SK-N-SH treated with all-trans-retinoic acid at 6 μM for 48 hours (cell line): ENCODE data around the gene FAM219B.

ENCODE experiments used
- CSDC2 ChIP-seq: fragments of 250-450 bp; sonication (Bioruptor Pico); IDR thresholded peaks from 2 replicates; pipeline ENCODE4 v1.5.0; 2020; ENCODE audit warnings: mild to moderate bottlenecking, moderate library complexity
- CSRNP3 ChIP-seq: fragments of 250-450 bp; sonication (Bioruptor Pico); IDR thresholded peaks from 2 replicates; pipeline ENCODE4 v1.5.1; 2021; ENCODE audit warnings: mild to moderate bottlenecking, moderate library complexity
- GLIS3 ChIP-seq: fragments of 250-450 bp; sonication (Bioruptor Pico); IDR thresholded peaks from 2 replicates; pipeline ENCODE4 v1.5.0; 2020; ENCODE audit warnings: mild to moderate bottlenecking, moderate library complexity
- PPARA ChIP-seq: fragments of 250-450 bp; sonication (Bioruptor Pico); IDR thresholded peaks from 2 replicates; pipeline ENCODE4 v1.5.0; 2020; ENCODE audit warnings: mild to moderate bottlenecking, borderline replicate concordance
- RARB ChIP-seq: fragments of 250-450 bp; sonication (Bioruptor Pico); IDR thresholded peaks from 2 replicates; pipeline ENCODE4 v1.8.0; 2021; ENCODE audit warnings: mild to moderate bottlenecking, moderate library complexity
- SNAI2 ChIP-seq: fragments of 250-450 bp; sonication (Bioruptor Pico); IDR thresholded peaks from 2 replicates; pipeline ENCODE4 v1.5.0; 2020; ENCODE audit warnings: mild to moderate bottlenecking, moderate library complexity
- ZC3H10 ChIP-seq: fragments of 250-450 bp; sonication (Bioruptor Pico); IDR thresholded peaks from 2 replicates; pipeline ENCODE4 v1.5.1; 2021; ENCODE audit warnings: mild to moderate bottlenecking, moderate library complexity
- ZFP3 ChIP-seq: fragments of 250-450 bp; sonication (Bioruptor Pico); IDR thresholded peaks from 2 replicates; pipeline ENCODE4 v1.5.0; 2020; ENCODE audit warnings: mild to moderate bottlenecking, moderate library complexity
- ZFP30 ChIP-seq: fragments of 450-650 bp; formaldehyde crosslinking; IDR thresholded peaks from 2 replicates; pipeline ENCODE4 v1.5.0; 2022; ENCODE audit warnings: mild to moderate bottlenecking, moderate library complexity
- ZNF70 ChIP-seq: fragments of 450-650 bp; formaldehyde crosslinking; IDR thresholded peaks from 2 replicates; pipeline ENCODE4 v1.5.0; 2020; ENCODE audit warnings: mild to moderate bottlenecking, moderate library complexity
- ZNF8 ChIP-seq: fragments of 450-650 bp; formaldehyde crosslinking; IDR thresholded peaks from 2 replicates; pipeline ENCODE4 v1.5.0; 2020; ENCODE audit warnings: mild to moderate bottlenecking, moderate library complexity
- TF ChIP-seq, protein P1 (sequence below): fragments of 250-450 bp; sonication (Bioruptor Pico); IDR thresholded peaks from 2 replicates; pipeline ENCODE4 v1.8.0; 2020; ENCODE audit warnings: mild to moderate bottlenecking, moderate library complexity, borderline replicate concordance
- TF ChIP-seq, protein P2 (sequence below): fragments of 250-450 bp; sonication (Bioruptor Pico); IDR thresholded peaks from 2 replicates; pipeline ENCODE4 v1.5.0; 2020; ENCODE audit warnings: mild to moderate bottlenecking, moderate library complexity
- TF ChIP-seq, protein P3 (sequence below): fragments of 250-450 bp; sonication (Bioruptor Pico); IDR thresholded peaks from 2 replicates; pipeline ENCODE4 v1.5.1; 2020; ENCODE audit warnings: low read depth, mild to moderate bottlenecking, moderate library complexity

DNA sequence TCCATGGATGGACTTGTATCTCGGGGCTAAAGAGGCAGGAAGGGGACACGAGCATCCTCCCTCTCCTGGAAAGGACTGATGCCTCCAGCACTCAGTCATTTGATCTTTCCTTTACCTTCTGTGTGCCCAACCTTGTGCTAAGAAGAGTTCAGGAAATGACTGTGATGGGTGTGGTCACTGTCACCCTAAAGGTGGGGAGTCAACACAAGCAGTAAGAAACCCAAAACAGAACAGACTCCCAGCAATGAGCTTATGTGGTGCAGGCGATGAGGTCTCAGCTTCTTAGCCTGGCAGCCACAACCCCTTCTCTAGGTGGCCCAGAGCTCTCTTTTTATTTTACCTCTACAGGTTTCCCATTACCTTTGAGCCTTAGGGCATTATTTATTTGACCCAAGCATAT is 13.0 kb downstream of the FAM219B start:
- TF ChIP-seq ZFP30 (CRISPR knock-in tag) (no peak), ZNF70 (CRISPR knock-in tag) (no peak), GLIS3 (CRISPR knock-in tag) (no peak), ZC3H10 (CRISPR knock-in tag) (no peak), RARB (CRISPR knock-in tag) (no peak), SNAI2 (CRISPR knock-in tag) (no peak), ZNF8 (CRISPR knock-in tag) (no peak), CSRNP3 (CRISPR knock-in tag) (no peak), CSDC2 (no peak), ZFP3 (no peak), PPARA (no peak)
- TF ChIP-seq, protein P1, sequence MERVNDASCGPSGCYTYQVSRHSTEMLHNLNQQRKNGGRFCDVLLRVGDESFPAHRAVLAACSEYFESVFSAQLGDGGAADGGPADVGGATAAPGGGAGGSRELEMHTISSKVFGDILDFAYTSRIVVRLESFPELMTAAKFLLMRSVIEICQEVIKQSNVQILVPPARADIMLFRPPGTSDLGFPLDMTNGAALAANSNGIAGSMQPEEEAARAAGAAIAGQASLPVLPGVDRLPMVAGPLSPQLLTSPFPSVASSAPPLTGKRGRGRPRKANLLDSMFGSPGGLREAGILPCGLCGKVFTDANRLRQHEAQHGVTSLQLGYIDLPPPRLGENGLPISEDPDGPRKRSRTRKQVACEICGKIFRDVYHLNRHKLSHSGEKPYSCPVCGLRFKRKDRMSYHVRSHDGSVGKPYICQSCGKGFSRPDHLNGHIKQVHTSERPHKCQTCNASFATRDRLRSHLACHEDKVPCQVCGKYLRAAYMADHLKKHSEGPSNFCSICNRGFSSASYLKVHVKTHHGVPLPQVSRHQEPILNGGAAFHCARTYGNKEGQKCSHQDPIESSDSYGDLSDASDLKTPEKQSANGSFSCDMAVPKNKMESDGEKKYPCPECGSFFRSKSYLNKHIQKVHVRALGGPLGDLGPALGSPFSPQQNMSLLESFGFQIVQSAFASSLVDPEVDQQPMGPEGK (CRISPR knock-in tag) = no peak
- TF ChIP-seq, protein P2, sequence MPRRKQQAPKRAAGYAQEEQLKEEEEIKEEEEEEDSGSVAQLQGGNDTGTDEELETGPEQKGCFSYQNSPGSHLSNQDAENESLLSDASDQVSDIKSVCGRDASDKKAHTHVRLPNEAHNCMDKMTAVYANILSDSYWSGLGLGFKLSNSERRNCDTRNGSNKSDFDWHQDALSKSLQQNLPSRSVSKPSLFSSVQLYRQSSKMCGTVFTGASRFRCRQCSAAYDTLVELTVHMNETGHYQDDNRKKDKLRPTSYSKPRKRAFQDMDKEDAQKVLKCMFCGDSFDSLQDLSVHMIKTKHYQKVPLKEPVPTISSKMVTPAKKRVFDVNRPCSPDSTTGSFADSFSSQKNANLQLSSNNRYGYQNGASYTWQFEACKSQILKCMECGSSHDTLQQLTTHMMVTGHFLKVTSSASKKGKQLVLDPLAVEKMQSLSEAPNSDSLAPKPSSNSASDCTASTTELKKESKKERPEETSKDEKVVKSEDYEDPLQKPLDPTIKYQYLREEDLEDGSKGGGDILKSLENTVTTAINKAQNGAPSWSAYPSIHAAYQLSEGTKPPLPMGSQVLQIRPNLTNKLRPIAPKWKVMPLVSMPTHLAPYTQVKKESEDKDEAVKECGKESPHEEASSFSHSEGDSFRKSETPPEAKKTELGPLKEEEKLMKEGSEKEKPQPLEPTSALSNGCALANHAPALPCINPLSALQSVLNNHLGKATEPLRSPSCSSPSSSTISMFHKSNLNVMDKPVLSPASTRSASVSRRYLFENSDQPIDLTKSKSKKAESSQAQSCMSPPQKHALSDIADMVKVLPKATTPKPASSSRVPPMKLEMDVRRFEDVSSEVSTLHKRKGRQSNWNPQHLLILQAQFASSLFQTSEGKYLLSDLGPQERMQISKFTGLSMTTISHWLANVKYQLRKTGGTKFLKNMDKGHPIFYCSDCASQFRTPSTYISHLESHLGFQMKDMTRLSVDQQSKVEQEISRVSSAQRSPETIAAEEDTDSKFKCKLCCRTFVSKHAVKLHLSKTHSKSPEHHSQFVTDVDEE (CRISPR knock-in tag) = no peak
- TF ChIP-seq, protein P3, sequence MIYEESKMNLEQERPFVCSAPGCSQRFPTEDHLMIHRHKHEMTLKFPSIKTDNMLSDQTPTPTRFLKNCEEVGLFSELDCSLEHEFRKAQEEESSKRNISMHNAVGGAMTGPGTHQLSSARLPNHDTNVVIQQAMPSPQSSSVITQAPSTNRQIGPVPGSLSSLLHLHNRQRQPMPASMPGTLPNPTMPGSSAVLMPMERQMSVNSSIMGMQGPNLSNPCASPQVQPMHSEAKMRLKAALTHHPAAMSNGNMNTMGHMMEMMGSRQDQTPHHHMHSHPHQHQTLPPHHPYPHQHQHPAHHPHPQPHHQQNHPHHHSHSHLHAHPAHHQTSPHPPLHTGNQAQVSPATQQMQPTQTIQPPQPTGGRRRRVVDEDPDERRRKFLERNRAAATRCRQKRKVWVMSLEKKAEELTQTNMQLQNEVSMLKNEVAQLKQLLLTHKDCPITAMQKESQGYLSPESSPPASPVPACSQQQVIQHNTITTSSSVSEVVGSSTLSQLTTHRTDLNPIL (CRISPR knock-in tag) = no peak
